T-helper 1 cell (primary cell): ENCODE measurements around the gene MAGI3.

Source experiments
- DNase-seq, 5 donors: peaks; one replicate each; pipeline ENCODE4 v3.0.0-alpha.2; 2012 to 2020
- total RNA-seq, 4 donors: gene quantifications; one replicate each; lab custom pipeline; 2026; lab: John Stamatoyannopoulos, UW

Gene MAGI3
- 13.1 to 18.2 (median 17.5) reads per million in 4 donors for total RNA-seq

DNA sequence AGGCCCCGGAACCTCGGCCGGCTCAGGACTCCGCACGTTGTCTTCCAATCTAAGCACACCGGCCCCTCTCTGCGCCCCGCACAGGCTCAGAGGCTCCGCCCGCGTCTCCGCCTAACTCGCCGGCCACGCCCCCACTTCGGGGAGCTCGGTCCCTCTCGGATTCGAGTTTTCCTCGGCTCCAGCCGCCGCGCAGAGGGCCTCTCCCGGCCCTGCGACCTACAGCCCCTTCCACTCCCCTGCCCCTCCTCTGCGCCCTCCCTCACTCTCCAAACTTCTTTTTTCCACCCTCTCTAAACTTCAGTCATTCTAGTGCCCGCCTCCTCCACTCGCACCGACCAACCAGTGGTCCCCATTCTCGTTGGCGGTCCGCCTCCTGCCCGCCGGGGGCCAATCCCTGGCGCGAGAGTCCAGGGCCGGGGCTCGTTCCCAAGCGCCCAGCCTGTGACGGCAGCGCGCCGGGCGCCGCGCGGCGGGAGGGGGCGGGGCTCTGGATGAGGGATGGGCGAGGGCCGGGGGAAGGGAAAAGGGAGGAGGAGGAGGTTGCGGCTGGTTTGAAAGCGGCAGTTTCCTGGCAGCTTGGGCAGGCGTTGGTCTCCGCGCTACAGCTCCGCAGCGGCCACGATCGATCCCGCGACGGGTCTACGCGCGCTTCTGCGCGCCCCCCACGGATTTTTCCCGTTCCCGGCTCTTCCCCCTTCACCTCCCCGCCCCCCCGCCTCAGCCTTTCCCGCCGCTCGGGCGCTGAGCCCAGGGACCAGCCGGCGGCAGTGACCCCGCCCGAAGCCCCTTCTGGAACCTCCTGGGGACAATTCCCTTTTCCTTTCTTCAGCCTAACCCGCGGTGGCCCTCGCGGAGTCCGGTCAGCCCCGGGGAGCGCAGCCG is at the start of gene MAGI3:
Gene MAGI3, plus strand, starts transcription at position 563 of the 882 bp plus-strand sequence. CDS start 519 bp downstream, outside the sequence.
- DNase-seq, result peak; percentile 84 to 95 (median 88)

DNA sequence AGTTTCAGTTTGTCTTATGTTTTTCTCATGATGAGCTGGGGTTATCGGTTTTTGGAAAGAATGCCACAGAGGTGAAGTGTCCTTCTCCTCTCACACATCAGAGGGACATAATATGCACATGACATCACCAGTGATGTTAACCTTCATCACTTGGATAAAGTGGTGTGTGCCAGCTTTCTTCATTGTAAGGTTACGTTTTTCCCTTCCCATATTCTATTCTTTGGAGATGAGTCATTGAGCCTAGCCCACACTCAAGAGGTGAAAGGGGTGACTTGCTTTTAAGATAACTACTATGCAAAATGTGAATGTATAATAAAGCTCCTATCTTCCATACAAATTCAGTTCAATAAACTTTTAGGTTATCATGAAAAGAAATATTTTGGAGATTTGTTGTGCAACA is 36.7 kb upstream of the MAGI3 start:
- no peak for DNase-seq

DNA sequence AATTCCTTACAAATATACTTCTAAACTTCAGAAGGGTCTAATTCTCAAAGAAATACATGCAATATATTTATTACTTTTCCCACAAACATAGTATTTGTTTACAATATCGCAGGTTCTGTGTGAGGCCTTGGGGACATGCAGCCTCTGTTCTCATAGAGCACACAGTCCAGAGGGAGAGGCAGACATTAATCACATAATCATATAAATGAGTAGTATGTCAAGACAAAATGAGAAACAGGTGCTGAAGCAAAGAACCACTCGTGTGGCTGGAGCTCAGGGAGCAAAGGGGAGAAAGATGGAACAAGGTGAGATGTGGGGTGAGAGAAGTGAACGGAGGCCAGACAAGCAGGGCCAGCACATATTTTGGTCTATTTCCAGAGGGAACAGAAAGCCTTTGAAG is 26.4 kb upstream of the MAGI3 start:
- DNase-seq, result no peak

DNA sequence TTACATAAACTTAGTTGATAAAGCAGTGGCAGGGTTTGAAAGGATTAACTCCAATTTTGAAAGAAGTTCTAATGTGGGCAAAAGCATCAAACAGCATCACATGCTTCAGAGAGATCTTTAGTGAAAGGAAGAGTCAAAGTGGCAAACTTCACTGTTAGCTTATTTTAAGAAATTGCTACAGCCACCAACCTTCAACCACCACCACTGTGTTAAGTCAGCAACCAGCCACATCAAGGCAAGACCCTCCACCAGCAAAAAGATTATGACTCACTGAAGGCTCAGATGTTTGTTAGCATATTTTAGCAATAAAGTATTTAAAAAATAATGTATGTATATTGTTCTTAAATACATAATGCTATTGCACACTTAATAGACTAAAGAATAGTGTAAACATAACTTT is 21.3 kb upstream of the MAGI3 start:
- DNase-seq, result no peak

GRCh38 chr1:113369699-113370098 is 20.6 kb upstream of the MAGI3 start:
- DNase-seq, result peak in 1 of 5 donors; percentile 3

GRCh38 chr1:113370868-113371267 is 19.4 kb upstream of the MAGI3 start:
- DNase-seq, result no peak

- no peak for DNase-seq
Observed at GRCh38 chr1:113372546-113372945, 17.8 kb upstream of the MAGI3 start.

DNA sequence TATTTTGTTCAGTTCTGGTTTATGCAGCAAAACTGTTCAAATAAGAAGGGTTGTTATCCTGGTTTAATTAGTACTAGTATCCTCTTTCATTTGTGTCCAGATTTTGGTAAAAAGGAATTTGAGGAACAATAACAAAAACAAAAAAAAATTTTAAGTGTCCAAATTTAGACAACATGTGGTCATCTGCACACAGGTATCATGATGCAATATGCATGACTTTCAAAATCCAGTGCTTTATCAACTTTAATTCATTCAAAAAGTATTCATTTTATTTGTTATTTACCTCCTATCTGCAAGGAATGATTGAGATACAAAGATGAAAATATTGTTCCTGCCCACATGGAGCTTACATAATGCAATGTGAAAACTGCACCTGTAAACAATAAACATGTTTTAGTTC is 16.7 kb upstream of the MAGI3 start:
- DNase-seq, result no peak

DNA sequence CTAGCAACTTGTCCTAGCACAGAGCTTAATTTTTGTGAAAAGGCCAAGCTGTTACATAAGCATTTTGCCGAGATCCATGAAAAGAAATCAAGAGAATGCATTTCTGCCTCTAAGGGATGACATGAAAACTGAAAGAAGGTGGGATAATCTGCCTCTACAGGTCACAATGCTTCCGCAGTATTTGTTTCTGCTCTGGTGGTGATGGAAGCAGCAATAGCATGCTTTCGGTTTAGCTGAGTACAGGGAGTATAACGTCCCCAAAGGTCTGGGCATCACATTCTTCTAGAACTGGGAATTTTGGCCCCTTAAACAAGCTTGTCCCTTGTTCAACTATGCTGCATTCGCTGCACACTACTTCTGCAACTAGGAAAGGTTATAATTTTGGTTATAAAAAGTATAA is 14.4 kb upstream of the MAGI3 start:
- no peak for DNase-seq

DNA sequence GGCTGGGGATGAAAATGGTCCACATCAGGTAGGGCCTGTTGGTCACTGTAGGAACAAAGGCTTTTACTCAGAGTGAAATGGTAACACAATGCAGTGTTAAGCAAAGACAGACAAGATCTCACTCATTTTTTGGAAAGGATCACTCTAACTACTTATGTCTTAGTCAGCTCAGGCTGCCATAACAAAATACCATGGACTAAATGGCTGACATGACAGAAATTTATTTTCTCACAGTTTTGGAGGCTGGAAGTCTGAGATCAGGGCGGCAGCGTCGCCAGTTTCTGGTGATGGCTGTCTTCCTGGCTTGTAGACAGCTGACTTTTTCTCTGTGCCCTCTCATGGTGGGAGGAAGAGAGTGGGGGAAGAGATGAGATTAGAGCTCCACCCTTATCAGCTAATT is 10.2 kb upstream of the MAGI3 start:
- no peak for DNase-seq

DNA sequence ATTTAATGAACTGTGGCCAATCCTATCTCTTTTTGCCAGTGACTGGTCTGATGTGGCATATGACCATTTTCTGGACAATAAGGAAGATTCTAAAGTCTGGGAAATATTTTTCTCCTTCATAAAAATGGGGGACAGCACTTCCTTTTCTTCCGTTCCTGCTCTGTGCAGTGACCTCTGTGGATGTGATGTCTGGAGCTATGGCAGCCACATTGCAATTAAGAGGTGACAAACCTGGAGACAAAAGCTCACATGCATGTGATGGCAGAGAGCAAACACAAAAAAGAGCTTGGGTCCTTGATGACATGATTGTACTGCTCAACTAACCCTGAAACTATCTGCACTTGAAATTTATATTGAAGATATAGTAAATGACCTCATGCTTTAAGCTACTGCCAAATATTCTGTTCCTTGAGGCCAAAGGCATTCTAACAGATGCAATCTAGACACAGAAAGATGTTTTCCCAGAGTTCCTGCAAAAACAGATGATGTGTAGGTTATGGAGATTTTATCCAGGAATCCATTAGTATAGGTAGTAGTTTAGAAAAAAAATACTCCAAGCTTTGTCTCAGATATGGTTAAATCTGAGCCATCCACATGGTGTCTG is 2.2 kb upstream of the MAGI3 start:
- no peak for DNase-seq

GRCh38 chr1:113388621-113389358 is 1.5 kb upstream of the MAGI3 start:
- DNase-seq, result peak in 1 of 5 donors; percentile 3

GRCh38 chr1:113389359-113389952 is 859 bp upstream of the MAGI3 start:
- DNase-seq, result peak in 1 of 5 donors; percentile 1

GRCh38 chr1:113390871-113391648 is 745 bp downstream of the MAGI3 start:
- peak; percentile 16 to 47 (median 34) for DNase-seq

- DNase-seq, result peak in 2 of 5 donors; percentile 2 to 9
Observed at GRCh38 chr1:113391649-113392271, 1.4 kb downstream of the MAGI3 start.

DNA sequence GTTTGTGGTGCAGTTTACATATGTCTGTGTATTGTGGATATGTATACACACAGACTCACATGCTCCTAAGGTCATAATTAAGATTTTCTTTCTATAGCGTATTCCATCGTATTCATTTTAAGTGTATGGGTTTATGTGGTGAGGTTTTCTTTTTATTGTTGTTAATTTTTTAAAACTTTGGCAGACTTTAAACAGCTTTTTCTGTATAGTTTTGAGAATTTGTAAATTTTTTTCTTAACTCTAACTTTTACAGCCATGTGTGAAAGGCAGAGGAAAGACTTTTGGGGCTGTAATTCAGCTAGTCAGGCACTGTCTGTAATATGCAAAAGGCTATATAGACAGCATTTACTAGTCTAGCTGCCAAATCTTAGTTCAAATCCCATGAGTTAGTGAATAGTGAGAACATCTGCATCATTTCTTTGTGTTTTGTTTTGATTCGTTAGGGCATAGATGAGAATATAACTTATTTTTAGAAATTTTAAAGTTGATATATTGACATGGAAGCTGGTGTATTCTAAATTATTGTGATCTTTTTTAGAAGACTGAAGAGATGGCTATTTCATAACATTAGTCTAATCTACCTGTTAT is 2.3 kb downstream of the MAGI3 start:
- no peak for DNase-seq

- no peak for DNase-seq
Observed at GRCh38 chr1:113394043-113394862, 3.9 kb downstream of the MAGI3 start.

- DNase-seq, result no peak
Observed at GRCh38 chr1:113394863-113395259, 4.5 kb downstream of the MAGI3 start.

DNA sequence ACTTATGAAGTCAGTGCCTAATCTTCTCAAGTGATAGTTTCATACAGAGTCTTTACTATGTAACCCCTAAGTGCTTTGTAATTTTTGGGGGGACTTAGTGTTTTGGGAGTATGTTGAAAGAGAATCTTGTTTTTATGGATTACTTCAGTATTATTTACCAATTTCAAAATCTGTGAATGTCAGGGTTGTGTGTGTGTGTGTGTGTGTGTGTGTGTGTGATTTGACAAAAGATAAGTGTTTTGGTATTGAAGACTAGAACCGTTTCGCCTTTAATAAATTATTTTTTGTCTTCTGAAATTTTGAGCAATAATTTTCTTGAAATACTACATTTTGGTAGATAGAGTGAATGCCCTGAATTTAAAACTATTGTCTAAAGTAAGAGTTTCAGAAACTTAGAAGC is 5.8 kb downstream of the MAGI3 start:
- DNase-seq, result no peak

- DNase-seq, result no peak
Observed at GRCh38 chr1:113396585-113396984, 6.3 kb downstream of the MAGI3 start.
